Type B pancreatic cell (in vitro differentiated cells): ENCODE measurements around the gene B3GNT5. TPM values are rescaled to one million over a fixed set of nuclear protein-coding genes. Genes with fewer than 3 reads are reported as not detected.

Experiments used
- DNase-seq: peaks from one replicate; pipeline ENCODE4 v3.0.0; 2021; ENCODE audit warnings: mixed read lengths; ENCODE audit not compliant: unreplicated experiment; ENCODE audit errors: extremely low spot score
- H3K27ac Mint-ChIP-seq: 2 replicates; pipeline ENCODE4 v1.8.0; 2021; ENCODE audit warnings: mild to moderate bottlenecking, mixed read lengths
- H3K27me3 Mint-ChIP-seq: 2 replicates; pipeline ENCODE4 v1.8.0; 2021; ENCODE audit warnings: mixed read lengths
- H3K36me3 Mint-ChIP-seq: 2 replicates; pipeline ENCODE4 v1.8.0; 2021; ENCODE audit warnings: mixed read lengths
- H3K4me1 Mint-ChIP-seq: one replicate; pipeline ENCODE4 v1.8.0; 2021; ENCODE audit warnings: mixed read lengths; ENCODE audit not compliant: unreplicated experiment
- H3K4me3 Mint-ChIP-seq: 2 replicates; pipeline ENCODE4 v1.8.0; 2021; ENCODE audit warnings: mild to moderate bottlenecking, mixed read lengths
- H3K9me3 Mint-ChIP-seq: 2 replicates; pipeline ENCODE4 v1.8.0; 2021; ENCODE audit warnings: mixed read lengths
- total RNA-seq: library from RNA; stranded (reverse); gene quantifications from 2 replicates; pipeline ENCODE4 v1.2.1, GENCODE V29; 2021; ENCODE audit warnings: low replicate concordance
- TF ChIP-seq, protein P1 (sequence below): fragments of 200-600 bp; sonication (generic); conservative IDR thresholded peaks from 2 replicates; pipeline ENCODE4 v1.5.0; 2021; ENCODE audit warnings: antibody characterized with exemption, mild to moderate bottlenecking

Gene B3GNT5
- total RNA-seq, 1 donor from 2014 or later: 28.7 TPM

DNA sequence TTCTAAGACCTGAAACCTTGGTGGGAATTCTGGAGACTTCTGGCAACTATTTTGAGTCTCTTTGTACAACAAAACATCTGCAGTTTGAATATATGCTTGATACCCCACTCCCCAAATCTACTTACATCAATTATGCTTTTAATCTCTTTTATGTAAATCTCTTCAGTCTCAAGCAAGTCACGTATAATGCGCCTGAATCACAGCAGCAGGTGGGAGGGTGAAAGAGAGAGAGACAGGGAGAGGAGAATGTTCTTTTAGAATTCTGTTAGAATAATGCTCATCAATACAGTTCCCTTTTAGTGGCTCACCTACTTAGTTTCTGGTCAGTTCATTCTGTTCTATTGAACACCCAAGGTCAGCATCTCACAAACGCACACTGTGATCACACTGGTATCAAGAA, 22.2 kb upstream of the B3GNT5 start:
- no peak for DNase-seq
- Mint-ChIP-seq H3K36me3 (no peaks in the 10 kb centered on the region), H3K27me3 (peaks cover 3% of the 10 kb centered on the region), H3K4me3 (no peak overlapping the region), H3K4me1 (no peaks in the 10 kb centered on the region), H3K27ac (no peak overlapping the region), H3K9me3 (no peaks in the 10 kb centered on the region)
- TF ChIP-seq, protein P1, sequence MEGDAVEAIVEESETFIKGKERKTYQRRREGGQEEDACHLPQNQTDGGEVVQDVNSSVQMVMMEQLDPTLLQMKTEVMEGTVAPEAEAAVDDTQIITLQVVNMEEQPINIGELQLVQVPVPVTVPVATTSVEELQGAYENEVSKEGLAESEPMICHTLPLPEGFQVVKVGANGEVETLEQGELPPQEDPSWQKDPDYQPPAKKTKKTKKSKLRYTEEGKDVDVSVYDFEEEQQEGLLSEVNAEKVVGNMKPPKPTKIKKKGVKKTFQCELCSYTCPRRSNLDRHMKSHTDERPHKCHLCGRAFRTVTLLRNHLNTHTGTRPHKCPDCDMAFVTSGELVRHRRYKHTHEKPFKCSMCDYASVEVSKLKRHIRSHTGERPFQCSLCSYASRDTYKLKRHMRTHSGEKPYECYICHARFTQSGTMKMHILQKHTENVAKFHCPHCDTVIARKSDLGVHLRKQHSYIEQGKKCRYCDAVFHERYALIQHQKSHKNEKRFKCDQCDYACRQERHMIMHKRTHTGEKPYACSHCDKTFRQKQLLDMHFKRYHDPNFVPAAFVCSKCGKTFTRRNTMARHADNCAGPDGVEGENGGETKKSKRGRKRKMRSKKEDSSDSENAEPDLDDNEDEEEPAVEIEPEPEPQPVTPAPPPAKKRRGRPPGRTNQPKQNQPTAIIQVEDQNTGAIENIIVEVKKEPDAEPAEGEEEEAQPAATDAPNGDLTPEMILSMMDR: no peak

DNA sequence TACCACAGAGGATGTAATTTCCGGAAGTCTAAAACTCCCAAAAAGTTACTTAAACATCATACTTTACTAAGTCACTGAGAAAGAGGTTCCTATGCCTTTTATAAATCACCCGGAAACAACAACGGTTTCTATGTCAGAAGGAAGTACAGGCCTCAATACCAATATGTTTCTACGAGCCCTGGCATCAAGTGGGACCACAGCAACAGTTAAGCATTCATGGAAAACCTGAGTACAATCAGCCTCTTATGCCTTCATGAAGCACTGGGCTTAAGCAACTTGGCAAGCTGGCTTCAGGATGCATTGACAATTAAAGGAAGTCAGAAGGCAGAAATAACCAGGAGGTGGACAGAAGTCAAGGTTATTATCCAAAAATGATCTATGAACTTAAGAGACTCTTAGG, 19.1 kb upstream of the B3GNT5 start:
- TF ChIP-seq, protein P1: no peak

DNA sequence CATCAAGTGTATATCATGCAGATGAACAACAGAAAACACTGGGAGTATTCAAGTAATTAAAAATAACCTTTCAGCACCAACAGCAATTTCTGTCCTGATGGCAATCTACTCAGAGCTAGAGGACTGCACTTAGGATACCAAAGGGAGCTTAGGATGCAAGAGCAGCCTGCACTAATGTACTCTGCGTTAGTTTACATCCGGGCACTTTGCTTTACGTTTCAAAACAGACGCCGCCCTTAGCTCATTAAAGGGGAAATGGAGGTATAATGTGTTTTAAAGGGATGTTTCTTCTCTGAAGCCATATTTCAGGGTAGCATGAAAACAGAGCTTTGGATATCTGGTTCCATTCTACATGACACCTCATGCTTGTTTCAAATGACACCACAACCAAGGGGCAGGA, 14.0 kb upstream of the B3GNT5 start:
- no peaks in the 10 kb centered on the region for H3K4me1 Mint-ChIP-seq
- no peak for DNase-seq
- no peak overlapping the region for H3K4me3 Mint-ChIP-seq
- TF ChIP-seq, protein P1: no peak
- H3K27me3 Mint-ChIP-seq: no peaks in the 10 kb centered on the region
- peaks cover 8% of the 10 kb centered on the region for H3K9me3 Mint-ChIP-seq
- H3K36me3 Mint-ChIP-seq: peaks cover 4% of the 10 kb centered on the region
- H3K27ac Mint-ChIP-seq: no peak overlapping the region

More for the DNA sequence above, 19.1 kb upstream of the B3GNT5 start:
- Mint-ChIP-seq H3K36me3 (no peaks in the 10 kb centered on the region), H3K4me3 (no peak overlapping the region), H3K4me1 (no peaks in the 10 kb centered on the region), H3K9me3 (no peaks in the 10 kb centered on the region), H3K27ac (no peak overlapping the region), H3K27me3 (peaks cover 3% of the 10 kb centered on the region)
- DNase-seq: no peak

DNA sequence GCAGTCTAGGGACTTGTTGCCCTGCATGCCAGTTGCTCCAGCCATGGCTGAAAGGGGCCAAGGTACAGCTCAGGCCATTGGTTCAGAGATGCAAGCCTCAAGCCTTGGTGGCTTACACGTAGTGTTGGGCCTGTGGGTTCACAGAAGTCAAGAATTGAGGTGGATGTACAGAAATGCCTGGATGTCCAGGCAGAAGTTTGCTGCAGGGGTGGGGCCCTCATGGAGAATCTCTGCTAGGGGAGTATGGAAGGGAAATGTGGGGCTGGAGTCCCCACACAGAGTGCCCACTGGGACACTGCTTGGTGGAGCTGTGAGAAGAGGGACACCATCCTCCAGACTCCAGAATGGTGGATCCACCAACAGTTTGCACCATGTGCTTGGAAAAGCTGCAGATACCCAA, 10.6 kb upstream of the B3GNT5 start:
- Mint-ChIP-seq H3K27ac (no peak overlapping the region), H3K4me1 (no peaks in the 10 kb centered on the region), H3K27me3 (no peaks in the 10 kb centered on the region), H3K36me3 (peaks cover 4% of the 10 kb centered on the region), H3K9me3 (peaks cover 8% of the 10 kb centered on the region), H3K4me3 (no peak overlapping the region)
- DNase-seq: no peak
- TF ChIP-seq, protein P1: no peak

DNA sequence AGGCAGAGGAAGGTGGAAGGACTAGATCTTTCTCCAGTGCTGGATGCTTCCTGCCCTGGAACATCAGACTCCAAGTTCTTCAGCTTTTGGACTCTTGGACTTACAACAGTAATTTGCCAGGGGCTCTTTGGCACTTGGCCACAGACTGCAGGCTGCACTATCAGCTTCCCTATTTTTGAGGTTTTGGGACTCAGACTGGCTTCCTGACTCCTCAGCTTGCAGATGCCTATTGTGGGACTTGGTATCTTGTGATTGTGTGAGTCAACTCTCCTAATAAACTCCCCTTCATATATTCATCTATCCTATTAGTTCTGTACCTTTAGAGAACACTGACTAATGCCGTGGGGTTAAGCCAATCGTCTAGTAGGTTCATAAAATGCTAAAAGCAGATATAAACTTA, 8.8 kb upstream of the B3GNT5 start:
- TF ChIP-seq, protein P1: no peak
- no peak for DNase-seq
- H3K27me3 Mint-ChIP-seq: no peaks in the 10 kb centered on the region
- H3K36me3 Mint-ChIP-seq: peaks cover 4% of the 10 kb centered on the region
- H3K4me3 Mint-ChIP-seq: no peak overlapping the region
- peaks cover 8% of the 10 kb centered on the region for H3K9me3 Mint-ChIP-seq
- peaks cover 4% of the 10 kb centered on the region for H3K4me1 Mint-ChIP-seq
- no peak overlapping the region for H3K27ac Mint-ChIP-seq

DNA sequence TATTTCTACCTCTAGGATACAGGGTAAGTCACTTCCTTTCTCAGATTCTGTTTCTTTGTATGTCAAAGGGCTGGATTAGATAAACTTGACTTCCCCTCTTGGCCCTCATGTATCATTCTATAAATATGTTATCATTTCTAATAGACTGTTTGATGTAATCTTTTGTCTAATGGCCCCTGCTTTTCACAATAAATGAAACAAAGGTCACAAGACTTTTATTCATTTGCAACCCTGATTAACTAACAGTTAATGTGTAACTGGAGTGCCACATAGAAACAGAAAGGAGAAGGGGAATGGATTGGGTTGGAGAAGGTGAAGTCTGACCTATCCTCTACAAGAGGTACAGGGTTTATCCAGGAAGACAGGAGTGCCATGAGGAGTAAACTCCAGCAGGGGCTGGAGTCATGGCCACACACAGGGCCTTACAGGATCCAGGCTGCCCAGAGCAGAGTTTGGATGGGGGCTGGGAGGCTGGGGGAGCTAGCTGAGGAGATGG, 8.0 kb upstream of the B3GNT5 start:
- H3K9me3 Mint-ChIP-seq: peaks cover 8% of the 10 kb centered on the region
- no peak for DNase-seq
- peak overlapping the region; percentile 16 for H3K27ac Mint-ChIP-seq
- peaks cover 4% of the 10 kb centered on the region for H3K36me3 Mint-ChIP-seq
- no peaks in the 10 kb centered on the region for H3K27me3 Mint-ChIP-seq
- H3K4me3 Mint-ChIP-seq: no peak overlapping the region
- TF ChIP-seq, protein P1: no peak
- H3K4me1 Mint-ChIP-seq: peaks cover 4% of the 10 kb centered on the region
